ENCODE results near the gene MYOD1. TPM values are rescaled to one million over a fixed set of nuclear protein-coding genes. Genes with fewer than 3 reads are reported as not detected.

The MYOD1 gene
- total RNA-seq, 2 experiments from 2014 or later: not detected

DNA sequence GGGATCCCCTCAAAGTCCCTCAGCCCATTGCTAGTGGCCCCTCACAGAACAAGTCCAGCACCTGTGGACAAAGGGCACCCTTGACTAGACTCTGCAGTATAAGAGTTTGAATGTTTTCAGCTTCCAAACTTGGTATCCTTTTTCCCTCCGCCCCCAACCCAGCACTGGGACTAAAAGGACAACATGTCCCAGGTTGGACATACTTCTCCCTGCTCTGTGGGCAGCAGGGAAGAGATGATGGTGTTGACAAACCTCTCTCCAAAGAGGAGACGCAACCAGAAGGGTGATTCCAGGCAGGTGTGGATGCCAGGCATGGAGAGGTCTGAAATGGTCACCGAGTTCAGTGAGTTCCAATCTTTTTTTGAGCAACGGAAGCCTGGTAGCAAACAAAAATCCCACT lies 4.5 kb upstream of the MYOD1 start:
- Mint-ChIP-seq H3K36me3 (ENCODE audit: low read depth) (no peaks in the 10 kb centered on the region), H3K9me3 (no peaks in the 10 kb centered on the region), H3K4me3 (no peak overlapping the region), H3K4me1 (no peaks in the 10 kb centered on the region), H3K27me3 (peaks cover 18% of the 10 kb centered on the region), H3K27ac (no peak overlapping the region)
- ChIA-PET POLR2A (no interaction called here), CTCF (no interaction called here)
- DNase-seq: no peak

DNA sequence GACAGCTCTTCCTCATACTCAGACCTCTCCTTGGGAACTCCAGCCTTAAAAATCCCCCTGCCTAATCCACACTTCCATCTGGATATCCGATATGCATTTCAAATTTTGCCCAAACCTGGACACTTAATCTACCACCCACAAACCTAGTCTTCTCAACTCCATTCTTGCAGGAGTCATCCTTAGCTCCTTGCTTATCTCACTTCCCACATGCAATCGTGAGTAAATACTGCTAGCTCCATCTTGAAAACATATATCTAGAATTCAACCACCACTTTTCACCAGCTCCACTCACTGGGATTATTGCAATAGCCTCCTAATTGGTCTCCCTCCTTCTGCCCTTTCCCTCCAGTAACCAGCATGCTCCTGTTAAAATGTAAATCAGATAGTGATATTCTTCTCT lies 2.6 kb upstream of the MYOD1 start:
- no peaks in the 10 kb centered on the region for H3K9me3 Mint-ChIP-seq
- H3K4me3 Mint-ChIP-seq: no peak overlapping the region
- H3K36me3 Mint-ChIP-seq (ENCODE audit: low read depth): no peaks in the 10 kb centered on the region
- H3K27me3 Mint-ChIP-seq: peaks cover 29% of the 10 kb centered on the region
- no peak for DNase-seq
- no peak overlapping the region for H3K27ac Mint-ChIP-seq
- CTCF ChIA-PET: interaction anchor here (1.2 to 1.5 kb wide), 2 partner anchors 13 to 31 kb away, joined by 3 to 4 read pairs; no protein-coding TSS in a partner anchor
- POLR2A ChIA-PET: no interaction called here
- H3K4me1 Mint-ChIP-seq: no peaks in the 10 kb centered on the region

DNA sequence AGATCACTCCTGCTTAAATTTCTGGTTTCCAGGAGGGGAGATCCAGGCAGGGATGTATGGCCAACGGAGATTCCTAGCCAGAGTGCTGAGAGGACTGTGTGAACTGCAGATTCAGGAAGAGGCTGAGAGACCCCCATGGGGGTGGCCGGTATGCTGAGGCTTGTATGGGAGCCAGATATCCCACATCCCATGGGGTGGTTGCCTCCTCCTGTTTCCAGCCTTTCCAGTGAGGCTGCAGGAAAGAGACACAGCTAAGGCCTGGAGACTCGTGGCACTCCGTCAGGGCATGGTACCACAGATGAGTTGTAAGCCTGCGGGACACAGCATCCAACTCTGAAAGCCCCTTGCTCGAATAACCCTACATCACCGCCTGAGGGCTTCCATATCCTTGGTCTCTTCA lies 1.4 kb upstream of the MYOD1 start:
- Mint-ChIP-seq H3K4me1 (no peaks in the 10 kb centered on the region), H3K27me3 (peaks cover 37% of the 10 kb centered on the region), H3K36me3 (ENCODE audit: low read depth) (no peaks in the 10 kb centered on the region), H3K4me3 (no peak overlapping the region), H3K9me3 (no peaks in the 10 kb centered on the region), H3K27ac (no peak overlapping the region)
- ChIA-PET CTCF (interaction anchor here (1.5 kb wide), 1 partner anchor 12 kb away, joined by 3 read pairs; no protein-coding TSS in a partner anchor), POLR2A (no interaction called here)
- DNase-seq: no peak

DNA sequence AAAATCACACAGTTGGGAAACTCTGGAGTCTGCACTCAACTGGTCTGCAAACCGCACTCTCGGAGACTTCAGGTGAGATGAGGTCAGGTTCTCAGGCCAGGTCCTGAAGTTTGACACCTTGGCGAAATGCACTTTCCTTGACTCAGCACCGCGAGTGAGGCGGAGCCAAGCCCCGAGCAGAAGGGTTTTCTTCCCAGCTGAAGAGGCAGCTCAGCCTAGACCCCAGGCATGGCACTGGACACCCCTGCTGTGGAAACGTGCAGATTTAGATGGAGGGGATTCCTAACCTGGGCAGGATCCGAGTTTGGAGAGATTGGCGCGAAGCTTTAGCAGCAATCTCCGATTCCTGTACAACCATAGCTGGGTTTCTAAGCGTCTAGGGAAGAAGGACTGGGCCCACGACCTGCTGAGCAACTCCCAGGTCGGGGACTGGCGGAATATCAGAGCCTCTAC lies 835 bp upstream of the MYOD1 start:
- no peak for DNase-seq

DNA sequence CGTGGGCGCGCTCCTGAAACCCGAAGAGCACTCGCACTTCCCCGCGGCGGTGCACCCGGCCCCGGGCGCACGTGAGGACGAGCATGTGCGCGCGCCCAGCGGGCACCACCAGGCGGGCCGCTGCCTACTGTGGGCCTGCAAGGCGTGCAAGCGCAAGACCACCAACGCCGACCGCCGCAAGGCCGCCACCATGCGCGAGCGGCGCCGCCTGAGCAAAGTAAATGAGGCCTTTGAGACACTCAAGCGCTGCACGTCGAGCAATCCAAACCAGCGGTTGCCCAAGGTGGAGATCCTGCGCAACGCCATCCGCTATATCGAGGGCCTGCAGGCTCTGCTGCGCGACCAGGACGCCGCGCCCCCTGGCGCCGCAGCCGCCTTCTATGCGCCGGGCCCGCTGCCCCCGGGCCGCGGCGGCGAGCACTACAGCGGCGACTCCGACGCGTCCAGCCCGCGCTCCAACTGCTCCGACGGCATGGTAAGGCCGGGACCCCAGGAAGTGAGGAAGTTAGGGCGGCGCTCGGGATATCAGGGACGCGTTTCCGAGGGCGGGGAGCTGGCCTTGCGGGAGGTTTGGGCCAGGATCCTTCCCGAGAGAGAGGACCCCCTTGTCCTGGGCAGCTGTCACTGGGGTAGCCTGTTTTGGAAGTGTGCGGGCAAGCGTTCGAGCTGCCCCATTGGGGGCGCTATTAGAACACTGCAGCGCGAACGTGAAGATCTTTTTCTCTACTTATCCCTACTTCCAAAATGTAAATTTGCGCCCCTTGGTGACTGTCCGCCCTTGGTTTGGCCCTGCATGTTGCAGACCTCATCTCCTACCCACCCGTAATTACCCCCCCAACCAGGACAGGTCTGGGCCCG lies 796 bp downstream of the MYOD1 start:
- H3K4me3 Mint-ChIP-seq: no peak overlapping the region
- H3K4me1 Mint-ChIP-seq: no peaks in the 10 kb centered on the region
- no peaks in the 10 kb centered on the region for H3K36me3 Mint-ChIP-seq (ENCODE audit: low read depth)
- peaks cover 48% of the 10 kb centered on the region for H3K27me3 Mint-ChIP-seq
- CTCF ChIA-PET: interaction anchor here (2.3 kb wide), 1 partner anchor 11 kb away, joined by 11 read pairs; no protein-coding TSS in a partner anchor
- POLR2A ChIA-PET: interaction anchor here (0.8 kb wide), 1 partner anchor 15 kb away, joined by 3 read pairs; no protein-coding TSS in a partner anchor
- H3K9me3 Mint-ChIP-seq: no peaks in the 10 kb centered on the region
- no peak for DNase-seq
- H3K27ac Mint-ChIP-seq: no peak overlapping the region

More for the DNA sequence above, 835 bp upstream of the MYOD1 start:
- Mint-ChIP-seq H3K4me3 (no peak overlapping the region), H3K9me3 (no peaks in the 10 kb centered on the region), H3K4me1 (no peaks in the 10 kb centered on the region), H3K27ac (no peak overlapping the region), H3K27me3 (peaks cover 39% of the 10 kb centered on the region), H3K36me3 (ENCODE audit: low read depth) (no peaks in the 10 kb centered on the region)
- POLR2A ChIA-PET: no interaction called here
- CTCF ChIA-PET: no interaction called here

DNA sequence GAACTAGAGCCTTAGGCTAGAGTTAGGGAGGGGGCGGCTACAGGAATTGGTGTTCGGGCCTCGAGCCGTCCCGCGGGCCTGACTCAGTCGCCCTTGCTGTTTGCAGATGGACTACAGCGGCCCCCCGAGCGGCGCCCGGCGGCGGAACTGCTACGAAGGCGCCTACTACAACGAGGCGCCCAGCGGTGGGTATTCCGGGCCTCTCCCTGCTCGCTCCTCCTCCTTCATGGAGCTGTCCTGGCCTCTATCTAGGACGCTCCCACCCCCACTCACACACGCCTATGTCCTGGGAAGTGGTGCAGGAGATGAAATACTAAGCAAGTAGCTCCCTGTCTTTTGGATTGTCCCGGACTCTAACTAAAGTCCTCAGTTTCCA lies 1.4 kb downstream of the MYOD1 start:
- H3K27me3 Mint-ChIP-seq: peaks cover 52% of the 10 kb centered on the region
- CTCF ChIA-PET: interaction anchor here (2.3 kb wide), 1 partner anchor 10 kb away, joined by 11 read pairs; no protein-coding TSS in a partner anchor

DNA sequence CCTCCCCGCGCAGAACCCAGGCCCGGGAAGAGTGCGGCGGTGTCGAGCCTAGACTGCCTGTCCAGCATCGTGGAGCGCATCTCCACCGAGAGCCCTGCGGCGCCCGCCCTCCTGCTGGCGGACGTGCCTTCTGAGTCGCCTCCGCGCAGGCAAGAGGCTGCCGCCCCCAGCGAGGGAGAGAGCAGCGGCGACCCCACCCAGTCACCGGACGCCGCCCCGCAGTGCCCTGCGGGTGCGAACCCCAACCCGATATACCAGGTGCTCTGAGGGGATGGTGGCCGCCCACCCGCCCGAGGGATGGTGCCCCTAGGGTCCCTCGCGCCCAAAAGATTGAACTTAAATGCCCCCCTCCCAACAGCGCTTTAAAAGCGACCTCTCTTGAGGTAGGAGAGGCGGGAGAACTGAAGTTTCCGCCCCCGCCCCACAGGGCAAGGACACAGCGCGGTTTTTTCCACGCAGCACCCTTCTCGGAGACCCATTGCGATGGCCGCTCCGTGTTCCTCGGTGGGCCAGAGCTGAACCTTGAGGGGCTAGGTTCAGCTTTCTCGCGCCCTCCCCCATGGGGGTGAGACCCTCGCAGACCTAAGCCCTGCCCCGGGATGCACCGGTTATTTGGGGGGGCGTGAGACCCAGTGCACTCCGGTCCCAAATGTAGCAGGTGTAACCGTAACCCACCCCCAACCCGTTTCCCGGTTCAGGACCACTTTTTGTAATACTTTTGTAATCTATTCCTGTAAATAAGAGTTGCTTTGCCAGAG lies 2.0 kb downstream of the MYOD1 start:
- Mint-ChIP-seq H3K4me3 (no peak overlapping the region), H3K27me3 (peaks cover 53% of the 10 kb centered on the region), H3K4me1 (no peaks in the 10 kb centered on the region), H3K27ac (no peak overlapping the region), H3K9me3 (no peaks in the 10 kb centered on the region), H3K36me3 (ENCODE audit: low read depth) (no peaks in the 10 kb centered on the region)
- ChIA-PET POLR2A (no interaction called here), CTCF (interaction anchor here (1.1 to 2.3 kb wide), 2 partner anchors 9 to 10 kb away, joined by 4 to 11 read pairs; no protein-coding TSS in a partner anchor)
- no peak for DNase-seq

More for the DNA sequence above, 1.4 kb downstream of the MYOD1 start:
- Mint-ChIP-seq H3K27ac (no peak overlapping the region), H3K4me1 (no peaks in the 10 kb centered on the region), H3K9me3 (no peaks in the 10 kb centered on the region), H3K4me3 (no peak overlapping the region), H3K36me3 (ENCODE audit: low read depth) (no peaks in the 10 kb centered on the region)
- DNase-seq: no peak
- POLR2A ChIA-PET: no interaction called here

DNA sequence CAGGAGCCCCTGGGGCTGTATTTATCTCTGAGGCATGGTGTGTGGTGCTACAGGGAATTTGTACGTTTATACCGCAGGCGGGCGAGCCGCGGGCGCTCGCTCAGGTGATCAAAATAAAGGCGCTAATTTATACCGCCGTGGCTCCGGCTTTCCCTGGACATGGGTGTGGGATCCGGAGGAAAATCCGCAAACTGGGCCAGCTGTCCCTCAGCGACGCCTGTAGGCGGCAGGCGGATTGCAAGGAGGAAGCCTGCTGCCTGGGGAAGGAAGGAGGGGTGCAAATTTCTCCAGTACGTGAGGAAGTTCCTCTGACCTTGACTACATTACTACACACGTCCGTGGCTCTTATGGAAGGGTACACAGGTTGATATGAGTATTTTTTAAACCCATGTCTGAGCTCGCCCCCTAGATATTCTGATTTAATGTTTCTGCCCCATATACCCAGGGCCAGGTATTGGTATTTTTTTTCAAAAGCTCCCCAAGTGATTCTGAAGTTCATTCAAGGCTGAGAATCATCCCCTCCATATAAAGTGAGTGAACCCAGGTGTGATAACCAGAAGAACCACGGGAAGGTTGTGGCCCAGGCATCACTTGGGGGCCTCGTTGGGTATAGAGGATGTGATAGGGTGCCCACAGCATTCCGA lies 2.8 kb downstream of the MYOD1 start:
- H3K27me3 Mint-ChIP-seq: peaks cover 56% of the 10 kb centered on the region
- POLR2A ChIA-PET: no interaction called here
- no peaks in the 10 kb centered on the region for H3K36me3 Mint-ChIP-seq (ENCODE audit: low read depth)
- CTCF ChIA-PET: interaction anchor here (1.1 to 2.3 kb wide), 2 partner anchors 9 to 10 kb away, joined by 4 to 11 read pairs; no protein-coding TSS in a partner anchor
- DNase-seq: no peak
- H3K4me1 Mint-ChIP-seq: no peaks in the 10 kb centered on the region
- no peak overlapping the region for H3K4me3 Mint-ChIP-seq
- H3K9me3 Mint-ChIP-seq: no peaks in the 10 kb centered on the region
- no peak overlapping the region for H3K27ac Mint-ChIP-seq

DNA sequence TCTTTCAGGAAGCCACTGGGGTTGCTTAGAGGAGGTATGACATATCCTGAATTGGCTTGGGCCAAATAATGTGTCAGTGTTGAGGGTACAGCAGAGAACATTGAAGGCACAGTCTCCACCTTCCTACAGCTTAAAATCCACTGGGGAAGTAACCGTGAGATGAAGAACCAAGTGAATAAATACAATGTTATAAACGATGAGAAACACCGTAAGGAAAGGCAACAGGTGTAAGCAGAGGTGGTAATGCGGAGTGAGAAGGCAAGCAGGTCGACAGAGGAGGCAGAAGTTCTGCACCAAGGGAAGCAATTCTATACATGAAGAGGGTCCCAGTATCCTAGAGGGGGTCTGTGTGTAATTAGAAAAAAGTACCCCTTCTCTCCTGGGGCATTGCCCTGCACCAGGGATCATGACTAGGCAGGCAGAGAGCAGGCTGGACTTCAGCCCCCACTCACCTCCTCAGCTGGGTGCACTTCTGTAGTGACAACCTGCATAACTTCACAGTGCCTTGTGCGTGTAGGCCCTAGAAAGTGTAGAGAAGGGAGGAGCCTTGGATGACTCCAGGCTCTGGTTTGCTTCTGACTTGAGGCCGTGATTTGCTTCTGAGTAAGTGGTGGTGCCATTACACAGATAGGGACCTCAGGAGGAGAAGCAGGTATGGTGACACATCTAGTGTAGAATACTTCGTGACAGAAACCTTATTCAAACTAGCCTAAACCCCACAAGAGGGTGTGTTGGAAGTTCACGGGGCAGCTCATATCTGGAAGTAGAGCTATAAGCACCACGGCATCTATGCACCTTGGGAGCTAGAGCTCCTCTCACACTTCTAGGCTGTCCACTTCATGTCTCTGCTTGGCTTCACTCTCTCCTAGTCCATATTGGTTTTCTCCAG lies 4.9 kb downstream of the MYOD1 start:
- H3K27ac Mint-ChIP-seq: no peak overlapping the region
- POLR2A ChIA-PET: no interaction called here
- CTCF ChIA-PET: no interaction called here
- H3K4me3 Mint-ChIP-seq: no peak overlapping the region
- no peaks in the 10 kb centered on the region for H3K4me1 Mint-ChIP-seq
- no peaks in the 10 kb centered on the region for H3K9me3 Mint-ChIP-seq
- DNase-seq: no peak
- H3K36me3 Mint-ChIP-seq (ENCODE audit: low read depth): no peaks in the 10 kb centered on the region
- H3K27me3 Mint-ChIP-seq: peaks cover 61% of the 10 kb centered on the region

DNA sequence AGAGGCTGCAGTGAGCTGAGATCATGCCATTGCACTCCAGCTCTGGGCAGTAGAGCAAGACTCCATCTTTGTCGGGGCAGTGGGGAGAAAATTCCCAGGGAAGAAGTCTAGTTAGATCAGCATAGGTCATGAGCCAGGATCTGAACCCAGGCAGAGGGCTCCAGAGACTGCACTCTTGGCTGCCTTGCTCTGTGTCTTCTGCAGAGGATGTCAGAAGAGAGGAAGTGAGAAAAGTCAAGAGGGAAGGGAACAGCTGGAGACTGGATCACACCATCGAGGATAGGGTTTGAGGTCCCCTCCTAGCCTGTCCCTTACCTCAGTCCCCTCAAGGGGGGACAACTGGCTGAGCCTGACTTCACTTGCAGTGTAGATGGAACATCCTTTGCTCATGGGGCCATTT lies 5.8 kb downstream of the MYOD1 start:
- DNase-seq: no peak
- ChIA-PET CTCF (no interaction called here), POLR2A (no interaction called here)
- no peaks in the 10 kb centered on the region for H3K4me1 Mint-ChIP-seq
- peaks cover 65% of the 10 kb centered on the region for H3K27me3 Mint-ChIP-seq
- no peaks in the 10 kb centered on the region for H3K9me3 Mint-ChIP-seq
- no peaks in the 10 kb centered on the region for H3K36me3 Mint-ChIP-seq (ENCODE audit: low read depth)
- no peak overlapping the region for H3K27ac Mint-ChIP-seq
- H3K4me3 Mint-ChIP-seq: no peak overlapping the region

DNA sequence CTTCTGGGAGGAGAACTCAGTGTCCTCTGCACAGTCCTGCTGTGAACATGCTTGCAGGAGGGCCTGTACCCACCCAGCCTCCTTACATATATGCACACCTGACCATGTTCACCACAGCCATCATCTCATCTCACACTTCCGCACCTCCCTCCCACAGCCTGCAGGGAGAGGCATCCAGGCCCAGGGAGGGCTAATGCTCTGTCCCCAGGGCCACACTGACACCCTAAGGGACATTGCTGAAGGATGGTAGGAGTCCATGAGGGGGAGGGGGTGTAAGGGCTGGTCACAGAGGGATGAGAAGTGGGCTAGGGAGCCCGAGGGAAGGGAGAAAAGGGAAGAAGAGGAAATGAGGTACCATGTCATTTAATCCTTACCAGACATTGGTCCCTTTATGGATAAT lies 10.8 kb downstream of the MYOD1 start:
- Mint-ChIP-seq H3K36me3 (ENCODE audit: low read depth) (no peaks in the 10 kb centered on the region), H3K4me3 (no peak overlapping the region), H3K27ac (no peak overlapping the region), H3K9me3 (no peaks in the 10 kb centered on the region), H3K27me3 (peaks cover 56% of the 10 kb centered on the region), H3K4me1 (peaks cover 3% of the 10 kb centered on the region)
- ChIA-PET CTCF (interaction anchor here (0.7 to 2.2 kb wide), 8 partner anchors 9 to 313 kb away, joined by 3 to 11 read pairs (median 3); no protein-coding TSS in a partner anchor), POLR2A (no interaction called here)
- DNase-seq: no peak

All from activated CD4-positive, alpha-beta T cell treated with anti-CD3 and anti-CD28 coated beads, Interleukin-2, amount 10 ng/mL, durations not matched to agents 7 days and 5 days (primary cell).